IPS DF 6.9 (cell line): ENCODE data around the gene IBA57.

Experiments used
- DNase-seq: peaks from one replicate; pipeline ENCODE4 v3.0.0-alpha.2; 2013; ENCODE audit warnings: low read depth, low spot score
- H3K27ac ChIP-seq: one replicate; pipeline ENCODE4 v1.5.1; 2013; ENCODE audit warnings: low read length, control low read depth
- H3K27me3 ChIP-seq: 2 replicates; pipeline ENCODE4 v1.6.1; 2013; ENCODE audit warnings: mild to moderate bottlenecking, low read length; ENCODE audit not compliant: control insufficient read depth, insufficient read depth
- H3K36me3 ChIP-seq: 2 replicates; pipeline ENCODE4 v1.6.1; 2013; ENCODE audit warnings: low read length; ENCODE audit not compliant: control insufficient read depth, insufficient read depth
- H3K4me1 ChIP-seq: 2 replicates; pipeline ENCODE4 v1.6.1; 2013; ENCODE audit warnings: low read length; ENCODE audit not compliant: control insufficient read depth, insufficient read depth
- H3K4me3 ChIP-seq: 2 replicates; pipeline ENCODE4 v1.5.1; 2013; ENCODE audit warnings: mild to moderate bottlenecking, low read length
- H3K9me3 ChIP-seq: 2 replicates; pipeline ENCODE4 v1.6.1; 2013; ENCODE audit warnings: low read length, inconsistent platforms; ENCODE audit not compliant: control insufficient read depth, insufficient read depth
- WGBS: extraction: QIAGEN DNeasy Blood & Tissue Kit; methylation state at CpG from one replicate; pipeline ENCODE4 v1.1.7; 2013; ENCODE audit warnings: mixed read lengths, missing lambda C conversion rate; ENCODE audit not compliant: insufficient read length, insufficient coverage; 5-methylcytosine and 5-hydroxymethylcytosine counted together

IBA57 gene

GRCh38 chr1:228150461-228151179, 15.0 kb upstream of the IBA57 start:
- no CpG with 5 or more reads among the region's 17 CpGs for WGBS
- DNase-seq: no peak
- Histone ChIP-seq H3K27me3 (no peaks in the 10 kb centered on the region), H3K9me3 (no peaks in the 10 kb centered on the region), H3K4me1 (peaks cover 7% of the 10 kb centered on the region), H3K4me3 (no peak overlapping the region), H3K27ac (no peak overlapping the region), H3K36me3 (0 out of 2 replicates have a peak, but pooled peaks cover 5% of the 10 kb centered on the region)

- no peak for DNase-seq
- Histone ChIP-seq H3K9me3 (no peaks in the 10 kb centered on the region), H3K4me1 (peaks cover 7% of the 10 kb centered on the region), H3K27me3 (no peaks in the 10 kb centered on the region), H3K4me3 (no peak overlapping the region), H3K27ac (no peak overlapping the region), H3K36me3 (0 out of 2 replicates have a peak, but pooled peaks cover 5% of the 10 kb centered on the region)
- WGBS: no CpG with 5 or more reads among the region's 12 CpGs
Observed at GRCh38 chr1:228151180-228151925, 14.3 kb upstream of the IBA57 start.

GRCh38 chr1:228152097-228152917, 13.3 kb upstream of the IBA57 start:
- H3K4me3 ChIP-seq: no peak overlapping the region
- peaks cover 7% of the 10 kb centered on the region for H3K4me1 ChIP-seq
- H3K9me3 ChIP-seq: no peaks in the 10 kb centered on the region
- DNase-seq: no peak
- no CpG with 5 or more reads among the region's 19 CpGs for WGBS
- no peak overlapping the region for H3K27ac ChIP-seq
- no peaks in the 10 kb centered on the region for H3K27me3 ChIP-seq
- H3K36me3 ChIP-seq: no peaks in the 10 kb centered on the region

GRCh38 chr1:228152918-228153258, 12.7 kb upstream of the IBA57 start:
- peaks cover 1% of the 10 kb centered on the region; the same call in 1 of the 2 replicates for H3K27me3 ChIP-seq
- peaks cover 7% of the 10 kb centered on the region for H3K4me1 ChIP-seq
- WGBS: no CpG with 5 or more reads among the region's 3 CpGs
- no peak for DNase-seq
- no peak overlapping the region for H3K4me3 ChIP-seq
- H3K9me3 ChIP-seq: no peaks in the 10 kb centered on the region
- no peak overlapping the region for H3K27ac ChIP-seq
- H3K36me3 ChIP-seq: no peaks in the 10 kb centered on the region

GRCh38 chr1:228154021-228154669, 11.5 kb upstream of the IBA57 start:
- no CpG with 5 or more reads among the region's 11 CpGs for WGBS
- DNase-seq: no peak
- Histone ChIP-seq H3K4me3 (no peak overlapping the region), H3K36me3 (no peaks in the 10 kb centered on the region), H3K4me1 (peaks cover 7% of the 10 kb centered on the region), H3K27me3 (peaks cover 1% of the 10 kb centered on the region; the same call in 1 of the 2 replicates), H3K27ac (no peak overlapping the region), H3K9me3 (no peaks in the 10 kb centered on the region)

GRCh38 chr1:228154670-228155571, 10.7 kb upstream of the IBA57 start:
- WGBS: no CpG with 5 or more reads among the region's 20 CpGs
- Histone ChIP-seq H3K4me3 (no peak overlapping the region), H3K27ac (no peak overlapping the region), H3K36me3 (no peaks in the 10 kb centered on the region), H3K9me3 (no peaks in the 10 kb centered on the region), H3K4me1 (peaks cover 2% of the 10 kb centered on the region), H3K27me3 (peaks cover 1% of the 10 kb centered on the region; the same call in 1 of the 2 replicates)
- no peak for DNase-seq

- no peaks in the 10 kb centered on the region for H3K36me3 ChIP-seq
- H3K27ac ChIP-seq: no peak overlapping the region
- no peak overlapping the region for H3K4me3 ChIP-seq
- no CpG with 5 or more reads among the region's 16 CpGs for WGBS
- no peaks in the 10 kb centered on the region for H3K9me3 ChIP-seq
- H3K4me1 ChIP-seq: no peaks in the 10 kb centered on the region; the same call in 1 of the 2 replicates
- peaks cover 1% of the 10 kb centered on the region; the same call in 1 of the 2 replicates for H3K27me3 ChIP-seq
- no peak for DNase-seq
Observed at GRCh38 chr1:228155596-228156514, 9.7 kb upstream of the IBA57 start.

GRCh38 chr1:228156515-228156881, 9.1 kb upstream of the IBA57 start:
- Histone ChIP-seq H3K9me3 (no peaks in the 10 kb centered on the region), H3K27me3 (peaks cover 1% of the 10 kb centered on the region; the same call in 1 of the 2 replicates), H3K36me3 (no peaks in the 10 kb centered on the region), H3K4me3 (no peak overlapping the region), H3K27ac (no peak overlapping the region), H3K4me1 (no peaks in the 10 kb centered on the region; the same call in 1 of the 2 replicates)
- whole genome bisulfite sequencing: no CpG with 5 or more reads among the region's 9 CpGs
- DNase-seq: no peak
